ENCODE measurements around the gene PLB1. TPM values are rescaled to one million over a fixed set of nuclear protein-coding genes. Genes with fewer than 3 reads are reported as not detected.

PLB1 gene
- polyA plus RNA-seq, 1 experiment, result 0.38 TPM

GRCh38 chr2:28613186-28613585 is 117.3 kb downstream of the PLB1 start:
- no peak overlapping the region for H3K4me3 ChIP-seq (ENCODE audit: low read depth, low read length)

GRCh38 chr2:28613633-28614501 is 118.0 kb downstream of the PLB1 start:
- TF ChIP-seq CTCF (IDR thresholded peaks at IDR 0.05; ENCODE audit: insufficient read depth, low read depth, low read length), result no peak
- DNase-seq (ENCODE audit: low read depth), result no peak
- Histone ChIP-seq H3K4me3 (ENCODE audit: low read depth, low read length) (no peak overlapping the region), H3K36me3 (ENCODE audit: control insufficient read depth, insufficient read depth, low read length) (no peaks in the 10 kb centered on the region), H3K27me3 (ENCODE audit: control insufficient read depth, insufficient read depth, low read length) (peaks cover 3% of the 10 kb centered on the region; the same call in 1 of the 2 replicates)
- ChIA-PET CTCF (interaction anchor here (1.3 to 2.5 kb wide), 3 partner anchors 12 to 20 kb away, joined by 3 to 10 read pairs (median 6); no protein-coding TSS in a partner anchor), POLR2A (no interaction called here)

More at GRCh38 chr2:28613186-28613585, 117.3 kb downstream of the PLB1 start:
- no peaks in the 10 kb centered on the region for H3K36me3 ChIP-seq (ENCODE audit: control insufficient read depth, insufficient read depth, low read length)
- POLR2A ChIA-PET, result no interaction called here
- H3K27me3 ChIP-seq (ENCODE audit: control insufficient read depth, insufficient read depth, low read length), result peaks cover 3% of the 10 kb centered on the region; the same call in 1 of the 2 replicates
- no peak for DNase-seq (ENCODE audit: low read depth)
- TF ChIP-seq CTCF (IDR thresholded peaks at IDR 0.05; ENCODE audit: insufficient read depth, low read depth, low read length), result no peak
- CTCF ChIA-PET, result interaction anchor here (1.1 to 2.5 kb wide), 3 partner anchors 11 to 46 kb away, joined by 3 to 6 read pairs (median 3); no protein-coding TSS in a partner anchor

DNA sequence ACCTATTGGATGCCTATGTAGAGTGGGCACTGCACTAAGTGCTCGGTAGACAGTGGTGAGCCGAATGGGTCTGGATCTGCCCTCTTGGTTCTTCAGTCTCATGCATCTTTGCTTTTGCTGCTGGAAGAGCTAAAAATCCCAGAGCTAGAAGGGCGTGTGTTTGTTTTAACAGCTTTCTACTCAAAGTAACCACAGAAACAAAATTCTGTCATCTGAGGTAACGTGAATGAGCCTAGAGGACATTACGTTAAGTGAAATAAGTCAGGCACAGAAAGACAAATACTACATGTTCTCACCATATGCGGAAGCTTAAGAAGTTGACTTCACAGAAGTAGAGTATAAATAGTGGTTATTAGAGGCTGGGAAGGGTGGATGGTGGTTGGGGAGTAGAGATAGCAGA is 119.8 kb downstream of the PLB1 start:
- DNase-seq (ENCODE audit: low read depth), result no peak
- POLR2A ChIA-PET, result no interaction called here
- H3K36me3 ChIP-seq (ENCODE audit: control insufficient read depth, insufficient read depth, low read length), result no peaks in the 10 kb centered on the region
- peaks cover 3% of the 10 kb centered on the region; the same call in 1 of the 2 replicates for H3K27me3 ChIP-seq (ENCODE audit: control insufficient read depth, insufficient read depth, low read length)
- CTCF ChIA-PET, result interaction anchor here (0.7 to 1.7 kb wide), 5 partner anchors 11 to 191 kb away, joined by 3 to 10 read pairs (median 3); partner anchors contain the start of gene PPP1CB
- H3K4me3 ChIP-seq (ENCODE audit: low read depth, low read length), result no peak overlapping the region
- no peak for TF ChIP-seq CTCF (IDR thresholded peaks at IDR 0.05; ENCODE audit: insufficient read depth, low read depth, low read length)

DNA sequence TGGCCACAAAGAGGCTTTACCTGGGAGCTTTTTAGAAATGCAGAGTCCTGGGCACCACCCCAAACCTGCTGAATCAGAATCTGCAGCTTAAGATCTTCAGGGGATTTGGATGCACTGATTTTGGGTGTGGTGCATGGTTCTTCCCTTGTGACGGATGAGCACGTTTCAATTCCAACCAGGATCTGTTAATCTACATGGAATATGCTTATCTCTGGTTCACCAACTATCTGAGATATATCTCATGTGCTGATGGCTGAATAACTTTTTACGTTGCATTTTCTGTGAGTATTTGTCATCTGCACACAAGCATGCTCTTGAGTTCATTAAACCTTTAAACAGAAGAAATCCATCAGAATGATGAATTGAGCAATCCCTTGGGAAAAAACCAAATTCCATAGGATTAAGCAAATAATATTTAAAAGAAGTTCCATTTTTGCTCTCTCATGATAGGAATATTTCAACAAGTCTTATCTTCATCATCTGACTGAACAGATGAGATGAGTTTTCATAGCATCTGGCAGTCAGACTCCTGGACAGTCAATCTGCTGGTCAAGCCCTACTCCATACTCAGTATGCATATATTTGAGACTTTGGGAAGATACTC is 120.6 kb downstream of the PLB1 start:
- no peaks in the 10 kb centered on the region for H3K36me3 ChIP-seq (ENCODE audit: control insufficient read depth, insufficient read depth, low read length)
- ChIA-PET CTCF (interaction anchor here (0.9 to 1.4 kb wide), 5 partner anchors 12 to 190 kb away, joined by 3 to 7 read pairs (median 3); no protein-coding TSS in a partner anchor), POLR2A (no interaction called here)
- DNase-seq (ENCODE audit: low read depth), result no peak
- no peak for TF ChIP-seq CTCF (IDR thresholded peaks at IDR 0.05; ENCODE audit: insufficient read depth, low read depth, low read length)
- H3K4me3 ChIP-seq (ENCODE audit: low read depth, low read length), result no peak overlapping the region
- peaks cover 3% of the 10 kb centered on the region; the same call in 1 of the 2 replicates for H3K27me3 ChIP-seq (ENCODE audit: control insufficient read depth, insufficient read depth, low read length)
